Measurements from ENCODE around the gene SULF2.

DNA sequence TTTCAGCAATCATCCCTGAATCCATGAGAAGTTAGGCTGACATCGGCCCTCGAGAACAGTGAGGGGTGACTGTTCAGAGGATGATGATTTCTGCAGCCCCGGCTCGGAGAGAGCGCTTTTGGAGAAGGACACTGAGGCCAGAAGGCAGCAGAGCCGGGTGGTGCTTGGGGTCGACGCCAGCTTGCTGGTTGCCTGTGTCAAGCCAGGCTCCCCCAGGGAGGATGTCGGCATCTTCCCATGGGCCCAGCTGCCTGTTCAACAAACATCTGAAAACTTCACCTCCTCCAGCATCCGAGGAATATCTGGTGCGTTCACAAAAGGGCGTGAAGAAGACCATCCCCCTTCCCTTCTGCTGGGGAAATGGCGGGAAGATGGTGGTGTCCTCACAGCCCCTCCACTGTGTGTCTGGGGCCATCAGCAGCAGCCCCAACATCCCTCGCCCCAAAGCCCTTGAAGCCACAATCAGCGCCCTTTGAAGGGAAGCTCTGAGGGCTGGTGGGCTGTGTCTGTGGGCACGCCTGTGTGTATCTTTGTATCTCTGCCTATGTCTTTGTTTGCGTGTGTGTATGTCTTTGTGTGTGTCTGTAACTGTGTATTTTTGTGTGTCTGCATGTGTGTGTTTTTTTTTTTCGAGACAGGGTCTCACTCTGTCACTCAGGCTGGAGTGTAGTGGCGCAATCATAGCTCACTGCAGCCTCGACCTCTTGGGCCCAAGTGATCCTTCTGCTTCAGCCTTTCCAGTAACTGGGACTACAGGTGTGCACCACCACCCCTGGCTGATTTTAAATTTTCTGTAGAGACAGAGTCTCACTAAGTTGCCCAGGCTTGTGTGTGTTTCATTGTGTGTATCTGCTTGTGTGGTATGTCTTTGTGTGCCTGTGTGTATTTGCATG lies 97.9 kb downstream of the SULF2 start:
- TF ChIP-seq, protein P1, sequence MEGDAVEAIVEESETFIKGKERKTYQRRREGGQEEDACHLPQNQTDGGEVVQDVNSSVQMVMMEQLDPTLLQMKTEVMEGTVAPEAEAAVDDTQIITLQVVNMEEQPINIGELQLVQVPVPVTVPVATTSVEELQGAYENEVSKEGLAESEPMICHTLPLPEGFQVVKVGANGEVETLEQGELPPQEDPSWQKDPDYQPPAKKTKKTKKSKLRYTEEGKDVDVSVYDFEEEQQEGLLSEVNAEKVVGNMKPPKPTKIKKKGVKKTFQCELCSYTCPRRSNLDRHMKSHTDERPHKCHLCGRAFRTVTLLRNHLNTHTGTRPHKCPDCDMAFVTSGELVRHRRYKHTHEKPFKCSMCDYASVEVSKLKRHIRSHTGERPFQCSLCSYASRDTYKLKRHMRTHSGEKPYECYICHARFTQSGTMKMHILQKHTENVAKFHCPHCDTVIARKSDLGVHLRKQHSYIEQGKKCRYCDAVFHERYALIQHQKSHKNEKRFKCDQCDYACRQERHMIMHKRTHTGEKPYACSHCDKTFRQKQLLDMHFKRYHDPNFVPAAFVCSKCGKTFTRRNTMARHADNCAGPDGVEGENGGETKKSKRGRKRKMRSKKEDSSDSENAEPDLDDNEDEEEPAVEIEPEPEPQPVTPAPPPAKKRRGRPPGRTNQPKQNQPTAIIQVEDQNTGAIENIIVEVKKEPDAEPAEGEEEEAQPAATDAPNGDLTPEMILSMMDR (IDR thresholded peaks at IDR 0.05): no peak
- no peak for TF ChIP-seq POLR2A (IDR thresholded peaks at IDR 0.05)
